ENCODE measurements around the gene CXCR2.

The CXCR2 gene

GRCh38 chr2:218123986-218124385 lies 1.8 kb upstream of the CXCR2 start:
- Mint-ChIP-seq H3K4me3 (no peak overlapping the region), H3K27ac (no peak overlapping the region), H3K4me1 (peaks cover 10% of the 10 kb centered on the region), H3K27me3 (peaks cover 7% of the 10 kb centered on the region), H3K36me3 (peaks cover 1% of the 10 kb centered on the region), H3K9me3 (no peaks in the 10 kb centered on the region)

GRCh38 chr2:218125095-218125494 lies 733 bp upstream of the CXCR2 start:
- Mint-ChIP-seq H3K9me3 (no peaks in the 10 kb centered on the region), H3K4me1 (peaks cover 10% of the 10 kb centered on the region), H3K27ac (no peak overlapping the region), H3K4me3 (peak overlapping the region; percentile 63), H3K36me3 (peaks cover 1% of the 10 kb centered on the region), H3K27me3 (peaks cover 6% of the 10 kb centered on the region)

GRCh38 chr2:218127929-218128455 lies 2.2 kb downstream of the CXCR2 start:
- no peak overlapping the region for H3K27ac Mint-ChIP-seq
- H3K27me3 Mint-ChIP-seq, result peaks cover 5% of the 10 kb centered on the region
- H3K36me3 Mint-ChIP-seq, result no peaks in the 10 kb centered on the region
- no peaks in the 10 kb centered on the region for H3K9me3 Mint-ChIP-seq
- no peak overlapping the region for H3K4me3 Mint-ChIP-seq
- peaks cover 10% of the 10 kb centered on the region for H3K4me1 Mint-ChIP-seq

- Mint-ChIP-seq H3K4me1 (peaks cover 10% of the 10 kb centered on the region), H3K9me3 (no peaks in the 10 kb centered on the region), H3K27me3 (peaks cover 5% of the 10 kb centered on the region), H3K4me3 (peak overlapping the region; percentile 47), H3K36me3 (no peaks in the 10 kb centered on the region), H3K27ac (no peak overlapping the region)
Observed at GRCh38 chr2:218128781-218129457, 3.1 kb downstream of the CXCR2 start.

GRCh38 chr2:218129458-218130135 lies 3.8 kb downstream of the CXCR2 start:
- H3K27ac Mint-ChIP-seq, result no peak overlapping the region
- peaks cover 5% of the 10 kb centered on the region for H3K27me3 Mint-ChIP-seq

DNA sequence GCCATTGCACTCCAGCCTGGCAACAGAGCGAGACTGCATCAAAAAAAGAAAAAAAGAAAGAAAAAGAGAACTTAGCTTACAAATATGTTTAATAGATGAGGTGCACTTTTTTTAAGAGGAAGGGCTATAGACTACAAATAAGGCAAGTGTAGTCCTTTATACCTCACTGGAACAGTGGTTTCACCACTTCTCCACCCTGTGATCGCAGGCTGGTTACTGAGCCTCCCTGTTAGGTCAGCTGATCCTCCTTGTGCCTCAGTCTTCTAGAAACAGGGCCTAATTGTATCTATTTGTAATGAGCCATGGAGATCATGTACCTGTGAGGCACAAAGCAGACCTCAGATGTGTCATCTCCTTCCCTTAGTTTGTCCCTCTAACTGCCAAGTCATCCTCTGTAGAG lies 4.5 kb downstream of the CXCR2 start:
- no peaks in the 10 kb centered on the region for H3K36me3 Mint-ChIP-seq
- H3K4me1 Mint-ChIP-seq, result peaks cover 8% of the 10 kb centered on the region
- no peak overlapping the region for H3K27ac Mint-ChIP-seq
- no peaks in the 10 kb centered on the region for H3K9me3 Mint-ChIP-seq
- peaks cover 4% of the 10 kb centered on the region for H3K27me3 Mint-ChIP-seq
- H3K4me3 Mint-ChIP-seq, result no peak overlapping the region

More at GRCh38 chr2:218129458-218130135, 3.8 kb downstream of the CXCR2 start:
- H3K36me3 Mint-ChIP-seq, result no peaks in the 10 kb centered on the region
- peaks cover 10% of the 10 kb centered on the region for H3K4me1 Mint-ChIP-seq
- H3K9me3 Mint-ChIP-seq, result no peaks in the 10 kb centered on the region
- H3K4me3 Mint-ChIP-seq, result peak overlapping the region; percentile 23

- Mint-ChIP-seq H3K4me1 (peaks cover 4% of the 10 kb centered on the region), H3K4me3 (no peak overlapping the region)
Observed at GRCh38 chr2:218130822-218131221, 5.0 kb downstream of the CXCR2 start.

GRCh38 chr2:218137514-218137913 lies 11.7 kb downstream of the CXCR2 start:
- no peak overlapping the region for H3K4me3 Mint-ChIP-seq
- H3K4me1 Mint-ChIP-seq, result no peaks in the 10 kb centered on the region
- H3K27me3 Mint-ChIP-seq, result peaks cover 16% of the 10 kb centered on the region
- H3K36me3 Mint-ChIP-seq, result peaks cover 3% of the 10 kb centered on the region
- no peaks in the 10 kb centered on the region for H3K9me3 Mint-ChIP-seq
- no peak overlapping the region for H3K27ac Mint-ChIP-seq

More at GRCh38 chr2:218130822-218131221, 5.0 kb downstream of the CXCR2 start:
- peaks cover 2% of the 10 kb centered on the region for H3K36me3 Mint-ChIP-seq
- H3K9me3 Mint-ChIP-seq, result no peaks in the 10 kb centered on the region
- H3K27ac Mint-ChIP-seq, result no peak overlapping the region
- H3K27me3 Mint-ChIP-seq, result peaks cover 5% of the 10 kb centered on the region

DNA sequence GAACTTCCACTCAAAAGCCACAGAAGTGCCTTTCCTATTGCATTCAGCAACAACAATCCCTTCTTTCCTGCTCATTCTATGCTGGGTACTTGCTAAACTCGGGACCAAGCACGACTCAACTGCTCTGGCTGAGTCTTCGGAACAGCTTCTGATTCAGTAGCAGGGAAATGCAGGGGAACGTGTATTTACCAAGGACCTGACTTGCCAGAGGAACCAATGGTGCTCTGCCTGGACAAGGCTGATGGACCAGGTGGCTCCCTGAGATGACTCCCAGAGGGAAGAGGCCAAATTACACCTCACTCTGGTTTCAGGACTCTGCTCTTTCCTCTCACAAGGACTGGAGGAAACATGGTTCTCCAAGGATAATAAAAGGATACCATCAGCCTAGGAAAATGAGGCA lies 12.2 kb downstream of the CXCR2 start:
- H3K4me1 Mint-ChIP-seq, result no peaks in the 10 kb centered on the region
- peaks cover 16% of the 10 kb centered on the region for H3K27me3 Mint-ChIP-seq
- no peak overlapping the region for H3K4me3 Mint-ChIP-seq
- no peak overlapping the region for H3K27ac Mint-ChIP-seq
- H3K9me3 Mint-ChIP-seq, result no peaks in the 10 kb centered on the region
- peaks cover 3% of the 10 kb centered on the region for H3K36me3 Mint-ChIP-seq

GRCh38 chr2:218145124-218145523 lies 19.3 kb downstream of the CXCR2 start:
- H3K4me1 Mint-ChIP-seq, result no peaks in the 10 kb centered on the region
- peaks cover 3% of the 10 kb centered on the region for H3K27me3 Mint-ChIP-seq
- no peak overlapping the region for H3K27ac Mint-ChIP-seq
- no peaks in the 10 kb centered on the region for H3K9me3 Mint-ChIP-seq
- H3K4me3 Mint-ChIP-seq, result no peak overlapping the region
- H3K36me3 Mint-ChIP-seq, result no peaks in the 10 kb centered on the region

DNA sequence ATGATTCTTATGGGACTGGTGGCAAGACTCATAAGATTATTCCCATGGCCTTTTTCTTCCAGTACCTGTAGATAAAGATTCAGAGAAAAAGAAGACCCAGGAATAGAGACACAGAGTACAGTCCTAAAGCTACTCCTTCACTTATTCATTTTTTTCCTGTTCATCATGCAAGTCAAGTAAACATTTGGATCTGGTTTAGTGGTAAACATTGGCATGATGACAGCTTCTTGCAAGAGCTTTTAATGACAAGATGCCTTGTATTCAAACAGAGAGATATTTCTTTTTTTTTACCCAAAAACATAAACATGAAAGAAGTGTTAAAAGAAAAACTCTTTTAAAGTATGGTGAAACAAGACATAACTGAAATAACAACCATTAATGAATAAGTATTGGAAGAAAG lies 20.2 kb downstream of the CXCR2 start:
- Mint-ChIP-seq H3K27me3 (peaks cover 3% of the 10 kb centered on the region), H3K27ac (no peak overlapping the region), H3K4me3 (no peak overlapping the region), H3K36me3 (no peaks in the 10 kb centered on the region), H3K9me3 (no peaks in the 10 kb centered on the region), H3K4me1 (no peaks in the 10 kb centered on the region)

- H3K27me3 Mint-ChIP-seq, result no peaks in the 10 kb centered on the region
- H3K4me3 Mint-ChIP-seq, result no peak overlapping the region
- H3K27ac Mint-ChIP-seq, result no peak overlapping the region
- H3K36me3 Mint-ChIP-seq, result no peaks in the 10 kb centered on the region
- H3K4me1 Mint-ChIP-seq, result no peaks in the 10 kb centered on the region
- H3K9me3 Mint-ChIP-seq, result no peaks in the 10 kb centered on the region
Observed at GRCh38 chr2:218149098-218149497, 23.3 kb downstream of the CXCR2 start.

DNA sequence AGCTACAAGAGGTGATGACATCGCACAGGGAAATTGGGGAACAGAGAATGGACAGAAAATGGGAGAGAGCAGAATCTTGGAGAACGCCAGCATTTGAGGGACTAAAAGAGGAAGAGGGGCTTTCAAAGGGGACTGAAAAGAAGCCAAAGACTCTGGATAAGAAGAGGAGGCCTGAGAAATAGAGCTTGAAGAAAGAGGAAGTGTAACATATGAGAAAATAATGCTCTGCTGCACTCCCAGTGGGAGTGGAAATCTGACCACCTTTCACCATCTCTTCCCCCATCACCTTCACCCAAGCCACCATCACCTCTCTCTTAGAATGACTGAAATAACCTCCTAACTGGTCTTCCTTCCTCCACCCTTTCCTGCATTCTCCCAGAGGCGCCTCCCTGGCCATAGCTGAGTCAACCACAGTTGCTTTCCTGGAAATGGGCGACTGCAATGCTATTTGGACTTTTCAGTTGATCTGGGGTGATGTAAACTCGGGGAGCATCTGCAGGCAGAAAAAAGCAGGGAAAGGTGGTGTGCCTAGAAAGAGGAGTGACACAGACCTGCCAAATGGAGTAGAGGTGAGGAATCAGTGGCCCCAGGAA lies 24.1 kb downstream of the CXCR2 start:
- no peaks in the 10 kb centered on the region for H3K9me3 Mint-ChIP-seq
- H3K27me3 Mint-ChIP-seq, result no peaks in the 10 kb centered on the region
- H3K4me3 Mint-ChIP-seq, result no peak overlapping the region
- no peaks in the 10 kb centered on the region for H3K4me1 Mint-ChIP-seq
- no peak overlapping the region for H3K27ac Mint-ChIP-seq
- H3K36me3 Mint-ChIP-seq, result no peaks in the 10 kb centered on the region

GRCh38 chr2:218152172-218152571 lies 26.3 kb downstream of the CXCR2 start:
- Mint-ChIP-seq H3K4me3 (no peak overlapping the region), H3K36me3 (no peaks in the 10 kb centered on the region), H3K27ac (no peak overlapping the region), H3K9me3 (no peaks in the 10 kb centered on the region), H3K4me1 (no peaks in the 10 kb centered on the region), H3K27me3 (no peaks in the 10 kb centered on the region)

DNA sequence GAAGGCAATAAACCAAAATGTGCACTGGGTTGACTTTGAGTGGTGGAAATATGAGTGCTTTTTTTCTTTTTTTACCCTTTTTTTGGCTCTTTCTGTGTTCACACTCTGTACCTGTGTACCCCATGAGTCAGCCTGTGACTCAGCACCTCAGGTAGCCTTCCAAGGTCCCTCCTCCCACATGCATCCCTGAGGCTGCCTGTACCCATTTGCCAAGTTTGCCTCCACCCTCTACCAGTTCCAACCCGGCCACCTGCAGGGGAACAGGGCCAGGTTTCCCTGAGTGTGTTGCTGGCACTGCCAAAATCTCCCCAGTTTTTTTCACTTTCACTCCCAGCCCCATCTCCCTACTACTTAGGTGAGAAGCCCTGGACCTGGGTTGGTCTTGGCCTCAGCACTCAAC lies 26.9 kb downstream of the CXCR2 start:
- Mint-ChIP-seq H3K36me3 (no peaks in the 10 kb centered on the region), H3K4me3 (no peak overlapping the region), H3K9me3 (no peaks in the 10 kb centered on the region), H3K27ac (no peak overlapping the region), H3K4me1 (no peaks in the 10 kb centered on the region), H3K27me3 (no peaks in the 10 kb centered on the region)

GRCh38 chr2:218155953-218156479 lies 30.2 kb downstream of the CXCR2 start:
- H3K4me3 Mint-ChIP-seq, result no peak overlapping the region
- H3K27ac Mint-ChIP-seq, result no peak overlapping the region
- H3K9me3 Mint-ChIP-seq, result no peaks in the 10 kb centered on the region
- H3K27me3 Mint-ChIP-seq, result no peaks in the 10 kb centered on the region
- no peaks in the 10 kb centered on the region for H3K36me3 Mint-ChIP-seq
- no peaks in the 10 kb centered on the region for H3K4me1 Mint-ChIP-seq
